Measurements from ENCODE around the gene PRR20G.

The PRR20G gene

GRCh38 chr3:127263037-127263436 lies 24.8 kb downstream of the PRR20G start:
- H3K36me3 ChIP-seq (ENCODE audit: insufficient read depth, low read length), result no peaks in the 10 kb centered on the region
- H3K27me3 ChIP-seq (ENCODE audit: insufficient read depth, low read length), result no peaks in the 10 kb centered on the region
- no peak overlapping the region for H3K4me3 ChIP-seq (ENCODE audit: low read length)
- WGBS, result 94% methylated on average over 4 of the region's 4 CpGs
- H3K9me3 ChIP-seq (ENCODE audit: insufficient read depth, low read depth, low read length), result no peaks in the 10 kb centered on the region
- H3K4me1 ChIP-seq (ENCODE audit: insufficient read depth, low read length), result no peaks in the 10 kb centered on the region
- no peak overlapping the region for H3K27ac ChIP-seq (ENCODE audit: low read depth, low read length)
- H3K9ac ChIP-seq (ENCODE audit: low read depth, low read length), result no peak overlapping the region

DNA sequence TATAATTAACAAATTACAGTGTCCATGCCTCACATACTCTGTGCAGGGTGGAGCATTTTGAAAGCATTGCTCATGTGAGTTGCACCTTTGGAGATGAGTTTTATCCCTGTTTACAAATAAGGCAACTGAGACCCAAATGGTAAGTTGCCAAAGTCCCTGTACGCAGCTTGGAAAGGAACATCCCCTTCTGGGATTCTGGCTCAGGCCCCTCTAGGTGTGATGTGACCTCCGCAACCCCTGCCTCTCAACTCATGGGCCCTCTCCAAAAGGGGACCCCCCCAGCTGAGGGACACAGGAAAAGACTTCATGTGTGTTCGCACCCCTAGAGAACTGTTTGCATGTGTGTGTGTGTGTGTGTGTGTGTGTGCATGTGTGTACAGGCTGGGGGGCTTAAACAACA lies 25.3 kb downstream of the PRR20G start:
- no peaks in the 10 kb centered on the region for H3K9me3 ChIP-seq (ENCODE audit: insufficient read depth, low read depth, low read length)
- no peaks in the 10 kb centered on the region for H3K4me1 ChIP-seq (ENCODE audit: insufficient read depth, low read length)
- H3K4me3 ChIP-seq (ENCODE audit: low read length), result no peak overlapping the region
- no peaks in the 10 kb centered on the region for H3K27me3 ChIP-seq (ENCODE audit: insufficient read depth, low read length)
- H3K36me3 ChIP-seq (ENCODE audit: insufficient read depth, low read length), result no peaks in the 10 kb centered on the region
- H3K27ac ChIP-seq (ENCODE audit: low read depth, low read length), result no peak overlapping the region
- 93% methylated on average over 3 of the region's 3 CpGs for WGBS
- no peak overlapping the region for H3K9ac ChIP-seq (ENCODE audit: low read depth, low read length)

GRCh38 chr3:127261925-127262324 lies 25.9 kb downstream of the PRR20G start:
- no peak overlapping the region for H3K4me3 ChIP-seq (ENCODE audit: low read length)
- no peaks in the 10 kb centered on the region for H3K4me1 ChIP-seq (ENCODE audit: insufficient read depth, low read length)
- no peak overlapping the region for H3K27ac ChIP-seq (ENCODE audit: low read depth, low read length)
- WGBS, result 88% methylated on average over 7 of the region's 7 CpGs
- H3K9ac ChIP-seq (ENCODE audit: low read depth, low read length), result no peak overlapping the region
- H3K27me3 ChIP-seq (ENCODE audit: insufficient read depth, low read length), result no peaks in the 10 kb centered on the region
- H3K36me3 ChIP-seq (ENCODE audit: insufficient read depth, low read length), result no peaks in the 10 kb centered on the region
- H3K9me3 ChIP-seq (ENCODE audit: insufficient read depth, low read depth, low read length), result no peaks in the 10 kb centered on the region

- WGBS, result 87% methylated on average over 6 of the region's 6 CpGs
- H3K9me3 ChIP-seq (ENCODE audit: insufficient read depth, low read depth, low read length), result no peaks in the 10 kb centered on the region
- H3K4me1 ChIP-seq (ENCODE audit: insufficient read depth, low read length), result no peaks in the 10 kb centered on the region
- no peaks in the 10 kb centered on the region for H3K36me3 ChIP-seq (ENCODE audit: insufficient read depth, low read length)
- no peak overlapping the region for H3K4me3 ChIP-seq (ENCODE audit: low read length)
- no peak overlapping the region for H3K27ac ChIP-seq (ENCODE audit: low read depth, low read length)
- no peak overlapping the region for H3K9ac ChIP-seq (ENCODE audit: low read depth, low read length)
- no peaks in the 10 kb centered on the region for H3K27me3 ChIP-seq (ENCODE audit: insufficient read depth, low read length)
Observed at GRCh38 chr3:127260826-127261555, 26.9 kb downstream of the PRR20G start.

DNA sequence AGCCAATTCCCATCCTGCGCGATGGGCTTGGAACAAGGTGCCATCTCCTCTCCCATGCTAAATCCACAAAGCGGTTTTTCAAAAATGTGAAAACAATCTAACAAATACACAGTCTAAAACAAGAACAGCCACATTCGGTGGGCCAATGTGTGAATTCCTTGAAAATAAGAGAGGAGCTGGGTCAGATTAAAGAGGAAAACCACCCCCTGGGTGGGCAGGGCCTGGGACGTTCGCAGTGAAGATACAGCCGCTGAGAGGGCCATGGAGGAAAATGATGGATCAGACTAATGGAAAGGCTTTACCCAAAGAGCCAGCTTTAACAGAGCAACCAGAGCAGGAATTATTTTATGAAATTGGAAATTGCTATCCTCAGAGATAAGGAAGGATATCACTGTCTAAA lies 27.4 kb downstream of the PRR20G start:
- no peaks in the 10 kb centered on the region for H3K27me3 ChIP-seq (ENCODE audit: insufficient read depth, low read length)
- no peak overlapping the region for H3K4me3 ChIP-seq (ENCODE audit: low read length)
- no peaks in the 10 kb centered on the region for H3K36me3 ChIP-seq (ENCODE audit: insufficient read depth, low read length)
- H3K9ac ChIP-seq (ENCODE audit: low read depth, low read length), result no peak overlapping the region
- H3K9me3 ChIP-seq (ENCODE audit: insufficient read depth, low read depth, low read length), result no peaks in the 10 kb centered on the region
- H3K27ac ChIP-seq (ENCODE audit: low read depth, low read length), result no peak overlapping the region
- 95% methylated on average over 7 of the region's 7 CpGs for WGBS
- no peaks in the 10 kb centered on the region for H3K4me1 ChIP-seq (ENCODE audit: insufficient read depth, low read length)

- 88% methylated on average over 4 of the region's 4 CpGs for WGBS
- H3K4me3 ChIP-seq (ENCODE audit: low read length), result no peak overlapping the region
Observed at GRCh38 chr3:127259882-127260281, 28.0 kb downstream of the PRR20G start.

DNA sequence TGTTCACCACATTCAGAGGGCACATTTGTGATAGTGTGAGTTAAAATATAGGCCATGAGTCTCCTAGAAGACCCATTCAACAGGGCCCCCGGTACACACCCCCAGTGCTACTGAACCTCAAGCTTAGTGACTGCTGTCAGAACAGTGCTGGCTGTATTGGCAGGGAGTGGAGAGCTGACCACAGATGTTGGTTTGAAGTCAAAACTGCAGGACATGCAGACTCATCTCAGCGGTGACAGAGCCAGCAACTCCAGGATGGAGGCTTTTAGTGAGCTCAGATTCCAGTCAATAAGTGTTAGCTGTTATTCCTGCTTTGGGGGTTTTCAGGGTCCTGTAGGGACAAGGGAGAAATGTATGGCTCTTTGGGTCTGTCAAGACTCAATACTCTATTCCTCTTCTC lies 29.1 kb downstream of the PRR20G start:
- Histone ChIP-seq H3K4me3 (ENCODE audit: low read length) (no peak overlapping the region), H3K4me1 (ENCODE audit: insufficient read depth, low read length) (no peaks in the 10 kb centered on the region), H3K9ac (ENCODE audit: low read depth, low read length) (no peak overlapping the region), H3K27ac (ENCODE audit: low read depth, low read length) (no peak overlapping the region), H3K9me3 (ENCODE audit: insufficient read depth, low read depth, low read length) (no peaks in the 10 kb centered on the region), H3K36me3 (ENCODE audit: insufficient read depth, low read length) (no peaks in the 10 kb centered on the region), H3K27me3 (ENCODE audit: insufficient read depth, low read length) (no peaks in the 10 kb centered on the region)
- WGBS, result 94% methylated on average over 2 of the region's 2 CpGs

More at GRCh38 chr3:127259882-127260281, 28.0 kb downstream of the PRR20G start:
- no peaks in the 10 kb centered on the region for H3K9me3 ChIP-seq (ENCODE audit: insufficient read depth, low read depth, low read length)
- H3K27ac ChIP-seq (ENCODE audit: low read depth, low read length), result no peak overlapping the region
- H3K9ac ChIP-seq (ENCODE audit: low read depth, low read length), result no peak overlapping the region
- no peaks in the 10 kb centered on the region for H3K4me1 ChIP-seq (ENCODE audit: insufficient read depth, low read length)
- no peaks in the 10 kb centered on the region for H3K27me3 ChIP-seq (ENCODE audit: insufficient read depth, low read length)
- H3K36me3 ChIP-seq (ENCODE audit: insufficient read depth, low read length), result no peaks in the 10 kb centered on the region

DNA sequence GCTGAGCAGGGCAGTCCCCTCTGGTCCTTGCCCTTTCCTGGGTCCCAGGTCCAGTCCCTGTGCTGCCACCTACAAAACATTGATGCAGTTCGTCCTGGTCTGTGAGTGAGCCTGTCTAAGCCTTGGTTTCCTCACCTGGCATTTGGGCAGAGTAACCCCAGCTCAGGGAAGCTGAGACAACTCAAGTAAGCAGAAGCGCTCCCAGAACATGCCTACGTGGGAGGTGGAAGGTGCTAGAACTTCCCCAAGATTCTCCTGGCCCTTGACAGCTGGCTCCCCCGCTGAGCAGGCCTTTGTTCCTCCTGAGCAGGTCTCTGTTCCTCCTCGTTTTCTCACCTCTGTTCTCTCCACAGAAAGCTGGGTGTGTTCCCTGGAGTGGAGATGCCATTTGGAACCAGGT lies 30.5 kb downstream of the PRR20G start:
- Histone ChIP-seq H3K4me3 (ENCODE audit: low read length) (no peak overlapping the region), H3K4me1 (ENCODE audit: insufficient read depth, low read length) (no peaks in the 10 kb centered on the region), H3K36me3 (ENCODE audit: insufficient read depth, low read length) (no peaks in the 10 kb centered on the region), H3K9me3 (ENCODE audit: insufficient read depth, low read depth, low read length) (0 out of 2 replicates have a peak, but pooled peaks cover 3% of the 10 kb centered on the region), H3K27ac (ENCODE audit: low read depth, low read length) (no peak overlapping the region), H3K9ac (ENCODE audit: low read depth, low read length) (no peak overlapping the region), H3K27me3 (ENCODE audit: insufficient read depth, low read length) (no peaks in the 10 kb centered on the region)
- 80% methylated on average over 5 of the region's 5 CpGs for WGBS

DNA sequence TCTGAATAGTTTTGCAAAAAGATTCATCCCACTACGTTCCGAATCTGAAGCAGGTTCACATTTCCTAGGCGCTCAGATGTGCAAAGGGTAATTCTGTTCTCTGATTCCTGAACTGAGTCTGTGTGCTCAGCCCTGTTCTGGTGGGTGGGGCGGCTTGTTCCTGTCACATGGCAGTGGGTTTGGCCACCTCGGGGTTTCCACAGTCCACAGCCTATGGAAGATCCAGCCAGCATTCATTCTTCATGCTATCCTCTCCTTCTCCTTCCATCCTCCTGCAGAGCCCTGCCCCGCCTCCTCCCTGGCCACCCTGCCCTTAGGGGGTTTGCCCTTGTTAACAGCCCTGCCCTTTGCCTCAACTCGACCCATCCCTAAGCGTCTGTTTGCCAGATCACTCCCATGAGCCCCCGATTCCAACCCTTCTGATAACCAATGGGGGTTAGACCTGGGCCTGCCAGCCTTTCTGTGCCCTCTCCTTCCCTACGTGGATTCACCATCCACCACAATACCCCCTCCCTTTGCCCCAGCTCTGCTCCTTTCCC lies 31.0 kb downstream of the PRR20G start:
- H3K4me3 ChIP-seq (ENCODE audit: low read length), result no peak overlapping the region
- 91% methylated on average over 10 of the region's 10 CpGs for WGBS
- H3K9ac ChIP-seq (ENCODE audit: low read depth, low read length), result no peak overlapping the region
- H3K27me3 ChIP-seq (ENCODE audit: insufficient read depth, low read length), result no peaks in the 10 kb centered on the region
- no peak overlapping the region for H3K27ac ChIP-seq (ENCODE audit: low read depth, low read length)
- peaks cover 9% of the 10 kb centered on the region; the same call in 1 of the 2 replicates for H3K9me3 ChIP-seq (ENCODE audit: insufficient read depth, low read depth, low read length)
- no peaks in the 10 kb centered on the region for H3K4me1 ChIP-seq (ENCODE audit: insufficient read depth, low read length)
- H3K36me3 ChIP-seq (ENCODE audit: insufficient read depth, low read length), result no peaks in the 10 kb centered on the region

- Histone ChIP-seq H3K36me3 (ENCODE audit: insufficient read depth, low read length) (no peaks in the 10 kb centered on the region), H3K9ac (ENCODE audit: low read depth, low read length) (no peak overlapping the region), H3K27ac (ENCODE audit: low read depth, low read length) (no peak overlapping the region), H3K4me1 (ENCODE audit: insufficient read depth, low read length) (no peaks in the 10 kb centered on the region), H3K4me3 (ENCODE audit: low read length) (no peak overlapping the region), H3K27me3 (ENCODE audit: insufficient read depth, low read length) (no peaks in the 10 kb centered on the region), H3K9me3 (ENCODE audit: insufficient read depth, low read depth, low read length) (peaks cover 15% of the 10 kb centered on the region; the same call in 1 of the 2 replicates)
- 93% methylated on average over 5 of the region's 5 CpGs for WGBS
Observed at GRCh38 chr3:127256138-127256537, 31.7 kb downstream of the PRR20G start.

- Histone ChIP-seq H3K9me3 (ENCODE audit: insufficient read depth, low read depth, low read length) (peaks cover 20% of the 10 kb centered on the region), H3K36me3 (ENCODE audit: insufficient read depth, low read length) (no peaks in the 10 kb centered on the region), H3K4me1 (ENCODE audit: insufficient read depth, low read length) (no peaks in the 10 kb centered on the region), H3K27me3 (ENCODE audit: insufficient read depth, low read length) (no peaks in the 10 kb centered on the region), H3K27ac (ENCODE audit: low read depth, low read length) (no peak overlapping the region), H3K9ac (ENCODE audit: low read depth, low read length) (no peak overlapping the region), H3K4me3 (ENCODE audit: low read length) (no peak overlapping the region)
- 89% methylated on average over 4 of the region's 4 CpGs for WGBS
Observed at GRCh38 chr3:127255516-127255915, 32.3 kb downstream of the PRR20G start.
